Activated effector memory CD4-positive, alpha-beta T cell treated with Interleukin-2 at 50 U/mL for 16 hours (primary cell): ENCODE measurements around the gene HOXC6.

Source experiments
- DNase-seq: peaks from one replicate; pipeline ENCODE4 v3.0.0-alpha.2; 2020

HOXC6 gene

DNA sequence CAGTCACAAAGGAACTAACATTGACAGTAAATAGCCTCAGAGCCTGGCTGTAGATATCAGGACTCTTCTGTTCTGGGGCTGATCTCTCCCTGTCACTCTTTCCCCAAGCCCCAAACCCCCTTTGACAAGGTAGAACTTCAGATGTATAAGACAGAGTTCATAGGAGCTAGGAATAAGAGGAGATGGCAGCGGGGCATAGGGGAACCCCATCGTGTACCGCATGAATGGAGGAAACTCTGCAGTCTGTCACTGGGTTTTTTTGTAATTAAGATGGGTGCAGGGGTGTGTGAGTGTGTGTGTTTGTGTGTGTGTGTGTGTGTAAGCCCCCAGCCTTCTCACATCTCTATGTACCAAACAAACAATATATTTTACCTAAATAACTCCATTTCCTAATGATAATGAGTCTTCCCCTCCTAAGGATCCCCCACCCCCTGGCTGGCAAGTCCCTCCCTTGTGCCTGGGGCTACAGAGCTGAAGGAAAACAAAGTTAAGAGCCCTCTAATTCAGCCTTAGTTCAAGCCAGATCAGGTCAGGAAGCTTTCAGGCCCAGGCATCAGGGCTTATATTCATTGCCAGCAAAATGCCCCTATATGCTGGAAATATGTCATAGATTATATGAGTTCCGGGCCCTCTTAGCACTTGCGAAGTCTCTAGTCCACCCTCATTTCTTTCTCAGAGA, 16.3 kb downstream of the HOXC6 start:
- DNase-seq, result no peak

GRCh38 chr12:54045401-54045800, 17.2 kb downstream of the HOXC6 start:
- DNase-seq, result no peak

- DNase-seq, result no peak
Measured at GRCh38 chr12:54045868-54046521, 17.8 kb downstream of the HOXC6 start.

GRCh38 chr12:54046809-54047159, 18.5 kb downstream of the HOXC6 start:
- no peak for DNase-seq

DNA sequence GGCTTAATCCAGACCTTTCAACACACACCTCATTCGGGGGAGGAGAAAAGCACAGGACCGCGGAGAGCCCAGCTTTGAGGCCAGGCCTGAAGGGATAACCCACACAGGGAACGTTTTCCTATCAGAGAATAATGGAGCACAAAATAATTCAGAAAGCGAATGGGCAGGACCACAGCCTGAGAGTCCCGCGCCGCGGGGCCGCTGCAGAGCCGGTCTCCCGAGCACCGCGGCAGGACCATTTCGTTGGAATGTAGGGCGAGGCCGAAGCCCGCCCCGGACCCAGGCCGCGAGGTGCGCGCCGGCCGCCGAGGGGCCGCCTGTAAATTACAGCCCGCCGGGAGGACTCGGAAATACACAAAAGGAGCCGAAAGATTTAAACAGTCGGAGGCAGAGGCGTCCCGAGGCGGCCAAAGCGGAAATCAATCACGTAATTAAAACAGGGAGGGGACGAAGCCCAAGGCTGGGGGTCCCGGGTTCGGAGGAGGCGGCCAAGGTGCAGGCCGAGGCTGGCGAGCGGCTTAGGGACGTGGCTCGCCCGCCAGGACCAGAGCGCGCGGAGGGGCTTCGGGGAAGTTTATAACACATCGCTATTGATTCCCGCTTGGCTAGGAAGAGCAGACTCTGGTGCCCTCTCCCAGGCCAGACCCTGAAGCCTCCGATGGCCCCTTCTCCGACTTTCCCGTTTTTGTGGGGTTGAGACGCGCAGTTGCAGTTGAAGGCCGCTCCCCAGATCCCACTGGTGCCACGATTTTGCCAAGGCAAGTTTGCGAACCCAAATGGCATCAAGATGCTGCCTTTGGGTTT, 19.1 kb downstream of the HOXC6 start:
- DNase-seq, result no peak

- DNase-seq, result no peak
Measured at GRCh38 chr12:54047964-54048303, 19.7 kb downstream of the HOXC6 start.

GRCh38 chr12:54048406-54049093, 20.3 kb downstream of the HOXC6 start:
- no peak for DNase-seq

DNA sequence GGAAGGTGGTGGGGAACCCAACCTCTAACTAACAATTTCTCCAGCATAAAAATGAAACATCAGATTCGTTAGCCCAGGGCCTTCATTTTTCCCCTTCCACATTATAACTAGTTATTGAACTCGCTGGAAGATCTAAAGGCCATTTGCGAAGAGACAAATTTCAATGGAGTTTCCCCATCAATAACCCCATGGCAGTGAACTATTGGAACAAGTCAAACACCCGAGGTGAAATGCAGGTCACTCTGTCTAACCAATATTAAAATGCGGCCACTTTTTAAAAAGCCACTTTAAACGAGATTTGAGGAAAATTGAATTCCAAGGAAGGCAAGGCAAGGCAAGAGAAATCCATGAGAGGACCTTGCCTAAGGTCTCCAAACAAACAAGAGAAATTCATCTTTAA, 20.9 kb downstream of the HOXC6 start:
- DNase-seq, result no peak

- DNase-seq, result no peak
Measured at GRCh38 chr12:54050482-54050810, 22.2 kb downstream of the HOXC6 start.

- DNase-seq, result no peak
Measured at GRCh38 chr12:54051026-54051842, 23.0 kb downstream of the HOXC6 start.

- DNase-seq, result no peak
Measured at GRCh38 chr12:54051874-54052437, 23.7 kb downstream of the HOXC6 start.

DNA sequence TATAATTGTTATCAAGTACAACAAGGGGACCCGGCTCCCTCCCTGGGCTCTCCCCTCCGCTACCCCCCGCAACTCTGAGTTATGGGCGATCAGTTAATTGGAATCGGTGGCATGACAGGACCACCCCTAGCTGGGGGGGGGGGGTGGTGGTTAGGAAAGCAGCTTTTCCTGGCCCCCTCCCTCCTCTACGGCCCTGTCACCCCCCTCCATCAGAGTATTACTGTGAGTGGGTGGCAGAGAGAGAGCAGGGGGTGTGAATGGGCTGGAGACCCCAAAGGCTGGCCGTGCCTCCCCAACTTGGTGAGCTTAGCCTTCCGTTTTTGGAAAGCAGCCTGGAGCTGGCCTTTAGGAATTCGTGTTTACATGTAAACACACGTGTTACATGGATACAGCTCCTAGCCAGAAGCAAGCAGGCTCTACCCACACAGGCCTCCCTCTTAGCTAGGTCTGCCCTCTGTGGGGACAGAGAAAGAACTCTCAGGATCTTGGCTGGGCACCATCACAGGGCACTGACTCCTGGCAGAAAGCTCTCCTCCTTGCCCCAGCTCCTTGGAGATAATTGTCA, 24.3 kb downstream of the HOXC6 start:
- DNase-seq, result no peak

DNA sequence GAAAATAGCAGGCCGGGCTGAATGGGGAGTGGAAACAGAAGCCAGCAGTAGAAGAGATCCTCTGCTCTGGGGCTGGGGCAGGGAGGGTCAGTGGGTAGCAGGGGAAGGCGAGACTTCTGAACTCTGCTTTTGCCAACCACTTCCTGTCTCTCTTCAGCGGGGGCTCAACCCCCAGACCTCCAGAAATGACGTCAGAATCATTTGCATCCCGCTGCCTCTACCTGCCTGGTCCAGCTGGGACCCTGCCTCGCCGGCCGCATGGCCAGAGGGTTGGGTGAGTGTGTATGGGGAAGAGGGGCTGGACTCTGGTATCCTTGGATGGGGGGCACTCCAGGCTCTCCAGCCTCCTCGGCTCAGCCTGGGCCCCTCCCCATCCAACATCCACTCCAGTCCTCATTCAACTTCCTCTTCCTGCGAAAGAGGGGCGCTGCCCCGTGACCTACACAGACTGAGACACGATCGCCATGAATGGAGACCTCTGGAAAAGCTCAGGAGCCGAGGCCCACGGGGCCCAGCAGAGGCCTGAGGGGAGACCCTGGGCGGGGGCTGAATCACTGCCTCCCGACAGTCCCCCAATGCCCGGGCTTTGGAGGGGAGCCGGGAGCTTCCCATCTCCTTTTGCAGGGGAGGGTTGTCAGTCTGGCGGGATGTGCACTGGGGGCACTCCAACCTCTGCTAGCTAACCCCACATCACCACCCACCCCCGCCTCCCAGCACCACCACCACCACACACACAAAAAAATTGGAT, 24.9 kb downstream of the HOXC6 start:
- DNase-seq, result no peak

DNA sequence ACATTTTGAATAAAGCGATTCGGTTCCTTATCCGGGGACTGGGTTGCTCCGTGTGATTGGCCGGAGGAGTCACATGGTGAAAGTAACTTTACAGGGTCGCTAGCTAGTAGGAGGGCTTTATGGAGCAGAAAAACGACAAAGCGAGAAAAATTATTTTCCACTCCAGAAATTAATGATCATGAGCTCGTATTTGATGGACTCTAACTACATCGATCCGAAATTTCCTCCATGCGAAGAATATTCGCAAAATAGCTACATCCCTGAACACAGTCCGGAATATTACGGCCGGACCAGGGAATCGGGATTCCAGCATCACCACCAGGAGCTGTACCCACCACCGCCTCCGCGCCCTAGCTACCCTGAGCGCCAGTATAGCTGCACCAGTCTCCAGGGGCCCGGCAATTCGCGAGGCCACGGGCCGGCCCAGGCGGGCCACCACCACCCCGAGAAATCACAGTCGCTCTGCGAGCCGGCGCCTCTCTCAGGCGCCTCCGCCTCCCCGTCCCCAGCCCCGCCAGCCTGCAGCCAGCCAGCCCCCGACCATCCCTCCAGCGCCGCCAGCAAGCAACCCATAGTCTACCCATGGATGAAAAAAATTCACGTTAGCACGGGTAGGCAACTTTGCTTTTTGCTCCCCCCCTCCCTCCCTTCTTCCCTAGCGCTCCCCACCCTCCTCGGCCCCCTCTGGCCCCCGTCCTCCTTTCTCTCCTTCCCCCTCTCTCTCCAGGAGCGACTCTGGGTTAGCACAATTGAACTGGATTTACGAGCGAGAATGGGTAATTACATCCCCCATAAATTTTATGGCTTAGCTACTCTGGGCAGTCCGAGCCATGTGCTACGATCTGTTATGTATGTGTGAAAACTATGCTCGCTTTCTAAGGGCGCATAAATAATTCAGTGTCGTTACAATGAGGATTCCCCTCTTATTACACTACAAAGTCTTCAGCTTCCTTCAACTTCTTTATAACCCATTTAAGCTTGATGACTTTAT, 25.8 kb downstream of the HOXC6 start, which contains the start of gene HOXC4:
HOXC4 (plus strand) TSS at position 85 of the 991 bp plus-strand sequence; CDS start at position 173, 88 bp downstream.
- DNase-seq, result no peak

- DNase-seq, result no peak
Measured at GRCh38 chr12:54054742-54055194, 26.5 kb downstream of the HOXC6 start.

DNA sequence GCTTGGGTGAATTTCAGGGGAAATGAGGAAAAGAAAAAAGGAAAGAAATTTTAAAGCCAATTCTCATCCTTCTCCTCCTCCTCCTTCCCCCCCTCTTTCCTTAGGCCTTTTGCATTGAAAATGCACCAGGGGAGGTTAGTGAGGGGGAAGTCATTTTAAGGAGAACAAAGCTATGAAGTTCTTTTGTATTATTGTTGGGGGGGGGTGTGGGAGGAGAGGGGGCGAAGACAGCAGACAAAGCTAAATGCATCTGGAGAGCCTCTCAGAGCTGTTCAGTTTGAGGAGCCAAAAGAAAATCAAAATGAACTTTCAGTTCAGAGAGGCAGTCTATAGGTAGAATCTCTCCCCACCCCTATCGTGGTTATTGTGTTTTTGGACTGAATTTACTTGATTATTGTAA, 27.3 kb downstream of the HOXC6 start:
- DNase-seq, result no peak

DNA sequence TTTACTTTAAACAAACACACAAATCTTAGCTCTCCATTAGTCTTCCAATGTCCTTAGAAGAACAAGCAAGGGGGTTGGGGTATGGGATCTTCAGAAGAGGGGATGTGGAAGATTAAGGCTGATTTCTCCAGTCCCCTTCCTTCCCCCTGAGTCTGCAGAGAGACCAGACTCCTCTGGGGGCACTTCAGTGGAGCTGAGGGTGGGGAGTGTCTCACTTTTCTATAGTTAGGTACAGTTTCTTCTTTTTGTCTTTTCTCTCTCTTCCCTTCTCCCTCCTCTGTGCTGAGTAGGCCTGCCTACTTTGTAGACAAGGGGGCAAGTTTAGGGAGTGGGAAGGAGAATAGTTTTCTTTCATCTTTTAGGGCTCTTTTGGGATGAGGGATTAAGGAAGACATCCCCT, 27.9 kb downstream of the HOXC6 start:
- no peak for DNase-seq

DNA sequence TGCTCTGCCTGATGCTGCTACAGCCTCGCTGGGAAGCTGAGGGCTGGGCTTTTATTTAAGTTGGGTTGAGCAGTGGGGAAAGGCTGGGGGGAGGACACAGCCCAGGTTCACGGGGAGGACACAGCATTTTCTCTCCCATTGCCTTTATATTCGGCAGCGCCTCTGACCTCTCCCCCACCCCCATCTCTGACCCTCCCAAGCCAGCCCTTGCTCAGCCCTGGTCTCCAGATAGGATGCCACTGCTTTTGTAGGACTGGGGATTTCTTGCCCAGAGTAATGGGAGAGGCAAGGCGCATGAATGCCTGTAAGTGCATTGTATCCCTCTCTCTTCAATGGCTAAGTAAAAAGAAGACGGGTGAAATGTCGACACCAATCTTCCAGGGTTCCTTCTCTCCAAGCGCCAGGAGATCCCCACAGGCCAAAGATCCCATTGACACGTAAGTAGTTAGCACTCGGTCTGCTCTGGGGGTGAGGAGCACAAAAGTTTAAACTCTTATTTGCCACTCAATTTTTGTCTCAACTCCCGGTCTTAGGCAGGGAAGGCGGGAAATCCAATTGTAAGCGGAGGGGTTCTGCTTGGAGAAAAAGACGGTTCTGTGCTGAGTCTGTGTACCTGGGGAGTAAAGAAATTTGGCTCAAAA, 30.0 kb downstream of the HOXC6 start:
- DNase-seq, result no peak

DNA sequence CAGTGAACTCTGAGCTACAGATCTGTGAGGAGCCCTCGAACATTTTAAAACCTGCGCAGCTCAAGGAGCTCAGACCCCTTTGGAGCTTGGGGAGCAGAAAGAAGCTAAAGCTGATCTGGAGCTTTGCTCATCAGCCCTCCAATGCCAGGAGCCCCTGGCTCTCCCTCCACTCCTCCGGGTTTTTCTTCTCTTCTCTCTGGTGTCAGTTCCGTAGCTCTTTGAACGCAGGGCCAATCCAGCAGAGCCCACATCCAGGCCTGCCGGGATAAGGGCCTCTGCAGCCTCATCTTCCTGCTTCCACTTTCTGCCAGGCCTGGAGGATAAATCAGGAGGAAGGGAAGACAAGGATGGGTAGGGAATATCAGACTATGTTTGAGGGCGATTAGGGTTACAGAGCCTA, 31.4 kb downstream of the HOXC6 start:
- no peak for DNase-seq
